Fibroblast of villous mesenchyme (primary cell): ENCODE measurements around the gene DYDC1. TPM values are rescaled to one million over a fixed set of nuclear protein-coding genes. Genes with fewer than 3 reads are reported as not detected.

Experiments used
- DNase-seq: peaks from one replicate; pipeline ENCODE4 v3.0.0-alpha.2; 2010; ENCODE audit warnings: low read depth
- H3K4me3 ChIP-seq: 2 replicates; pipeline ENCODE4 v1.5.1; 2011; ENCODE audit warnings: low read depth, mild to moderate bottlenecking, low read length
- CTCF ChIP-seq: IDR thresholded peaks from 2 replicates; pipeline ENCODE4 v1.5.1; 2012; ENCODE audit warnings: low read depth, mild to moderate bottlenecking, low read length; ENCODE audit not compliant: insufficient read depth
- total RNA-seq: library from RNA; depleted of rRNA; stranded (reverse); fragments of >200 nt; gene quantifications from 2 replicates; pipeline ENCODE4 v1.2.3, GENCODE V29; 2012

Gene DYDC1
- total RNA-seq, 1 donor = not detected

GRCh38 chr10:80288849-80289248 lies 67.7 kb downstream of the DYDC1 start:
- TF ChIP-seq CTCF = no peak
- DNase-seq = no peak

More at GRCh38 chr10:80288849-80289248, 67.7 kb downstream of the DYDC1 start:
- H3K4me3 ChIP-seq = no peak overlapping the region

Other genes with a start within 250 kb of the DYDC1 start
- 0.43 and 0.64 TPM in 2 replicates for gene PLAC9, start 224.0 kb downstream of the DYDC1 start, total RNA-seq
- gene ANXA11, start 151.2 kb downstream of the DYDC1 start, total RNA-seq = 79.9 and 85.0 TPM in 2 replicates
- not detected in 2 replicates for gene MAT1A, start 67.1 kb downstream of the DYDC1 start, total RNA-seq
- gene DYDC2, start within 50 bp of the DYDC1 start, total RNA-seq = under 0.01 TPM in 1 of 2 replicates, not detected in the other
- gene PRXL2A, start 51.8 kb upstream of the DYDC1 start, total RNA-seq = 79.0 and 80.5 TPM in 2 replicates
- gene TSPAN14, start 97.6 kb upstream of the DYDC1 start, total RNA-seq = 39.0 and 51.4 TPM in 2 replicates
- gene SH2D4B, start 181.1 kb upstream of the DYDC1 start, total RNA-seq = under 0.01 TPM in 1 of 2 replicates, not detected in the other